NCI-H2227 (cell line): ENCODE results near the gene TRAPPC13.
"Not testable (repeated sequence)": the region's sequence is repeated elsewhere in the genome, so short reads cannot be mapped to it uniquely, and the experiment has no call there.

Experiments used
- DNase-seq: peaks from one replicate; lab custom pipeline; 2025; ENCODE audit not compliant: unreplicated experiment; lab: John Stamatoyannopoulos, UW

TRAPPC13 gene, protein sequence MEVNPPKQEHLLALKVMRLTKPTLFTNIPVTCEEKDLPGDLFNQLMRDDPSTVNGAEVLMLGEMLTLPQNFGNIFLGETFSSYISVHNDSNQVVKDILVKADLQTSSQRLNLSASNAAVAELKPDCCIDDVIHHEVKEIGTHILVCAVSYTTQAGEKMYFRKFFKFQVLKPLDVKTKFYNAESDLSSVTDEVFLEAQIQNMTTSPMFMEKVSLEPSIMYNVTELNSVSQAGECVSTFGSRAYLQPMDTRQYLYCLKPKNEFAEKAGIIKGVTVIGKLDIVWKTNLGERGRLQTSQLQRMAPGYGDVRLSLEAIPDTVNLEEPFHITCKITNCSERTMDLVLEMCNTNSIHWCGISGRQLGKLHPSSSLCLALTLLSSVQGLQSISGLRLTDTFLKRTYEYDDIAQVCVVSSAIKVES

GRCh38 chr5:65624571-65625555, at the start of gene TRAPPC13, which contains the start of gene SHLD3:
Gene TRAPPC13, plus strand, starts transcription at chr5:65625027. Its CDS starts 34 bp downstream, at chr5:65625061.
Gene SHLD3, plus strand, starts transcription at chr5:65625027. Its CDS starts 4,561 bp downstream, at chr5:65629588.
- DNase-seq, result peak; percentile 88

DNA sequence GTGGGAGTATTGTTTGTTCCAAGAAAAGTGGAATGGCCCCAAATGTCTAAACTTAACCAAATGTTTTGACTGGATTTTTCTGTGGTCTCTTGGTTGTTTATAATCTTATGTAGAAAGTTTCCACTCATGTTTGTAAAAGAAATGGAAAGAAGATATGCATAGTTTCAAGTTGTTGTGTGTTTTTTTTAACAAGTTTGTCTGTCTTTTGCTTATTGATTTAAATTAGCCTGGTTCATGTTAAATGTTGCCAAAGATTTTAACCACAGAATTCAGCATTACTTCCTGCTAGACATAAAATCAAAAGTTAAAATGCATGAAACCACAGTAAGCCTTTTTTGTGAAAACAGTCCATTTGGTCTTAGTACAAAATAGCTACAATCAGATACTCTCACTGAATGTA, 47.7 kb upstream of the TRAPPC13 start:
- DNase-seq, result no peak

DNA sequence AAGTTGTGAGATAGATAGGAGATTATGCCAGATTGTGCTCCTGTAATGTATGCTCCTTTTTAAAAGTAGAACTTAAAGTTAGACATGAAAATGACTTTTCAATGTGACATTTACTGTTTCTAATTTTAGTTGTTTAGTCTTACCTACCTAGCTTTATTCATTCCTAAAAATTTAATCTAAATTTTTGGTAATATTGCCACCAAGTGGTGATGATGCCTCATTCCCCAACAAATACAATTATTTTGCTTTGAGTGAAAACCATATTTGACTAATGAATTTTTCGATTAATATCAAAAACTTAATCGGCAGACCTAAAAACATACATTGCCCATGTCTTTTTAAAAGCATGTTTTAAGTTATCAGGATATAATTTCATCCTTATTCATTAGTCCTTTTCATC, 36.1 kb upstream of the TRAPPC13 start:
- DNase-seq, result no peak

DNA sequence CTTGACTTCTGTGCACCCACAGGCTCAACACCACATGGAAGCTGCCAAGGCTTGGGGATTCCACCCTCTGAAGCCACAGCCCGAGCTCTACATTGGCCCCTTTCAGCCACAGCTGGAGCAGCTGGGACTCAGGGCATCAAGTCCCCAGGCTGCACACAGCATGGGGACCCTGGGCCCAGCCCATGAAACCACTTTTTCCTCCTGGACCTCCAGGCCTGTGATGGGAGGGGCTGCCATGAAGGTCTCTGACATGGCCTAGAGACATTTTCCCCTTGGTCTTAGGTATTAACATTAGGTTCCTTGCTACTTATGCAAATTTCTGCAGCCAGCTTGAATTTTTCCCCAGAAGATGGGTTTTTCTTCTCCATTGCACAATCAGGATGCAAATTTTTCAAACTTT, 23.1 kb upstream of the TRAPPC13 start:
- DNase-seq, result not testable (repeated sequence)

- no peak for DNase-seq
Observed at GRCh38 chr5:65611524-65611923, 13.3 kb upstream of the TRAPPC13 start.

GRCh38 chr5:65612298-65612907, 12.4 kb upstream of the TRAPPC13 start:
- no peak for DNase-seq

GRCh38 chr5:65620021-65620420, 4.8 kb upstream of the TRAPPC13 start:
- DNase-seq, result no peak

DNA sequence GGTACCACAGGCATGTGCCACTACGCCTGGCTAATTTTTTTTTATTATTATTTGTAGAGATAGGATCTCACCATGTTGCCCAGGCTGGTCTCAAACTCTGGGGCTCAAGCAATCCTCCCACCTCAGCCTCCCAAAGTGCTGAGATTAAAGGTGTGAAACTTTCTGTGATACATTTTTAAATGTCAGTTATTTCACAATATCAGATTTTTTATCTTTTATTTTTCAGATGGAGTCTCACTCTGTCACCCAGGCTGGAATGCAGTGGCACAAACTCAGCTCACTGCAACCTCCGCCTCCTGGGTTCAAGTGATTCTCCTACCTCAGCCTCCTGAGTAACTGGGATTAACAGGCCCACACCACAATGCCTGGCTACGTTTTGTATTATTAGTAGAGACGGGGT, 2.9 kb upstream of the TRAPPC13 start:
- DNase-seq, result not testable (repeated sequence)

GRCh38 chr5:65623482-65623881, 1.3 kb upstream of the TRAPPC13 start:
- DNase-seq, result no peak

GRCh38 chr5:65624025-65624570, 729 bp upstream of the TRAPPC13 start, which contains the start of gene TRIM23:
Gene TRIM23, minus strand, starts transcription at chr5:65624333. Its CDS starts 59 bp downstream, at chr5:65624274.
- DNase-seq, result peak; percentile 92

GRCh38 chr5:65625743-65626142, 916 bp downstream of the TRAPPC13 start:
- DNase-seq, result peak; percentile 1

GRCh38 chr5:65630981-65631380, 6.2 kb downstream of the TRAPPC13 start:
- no peak for DNase-seq

GRCh38 chr5:65640240-65640639, 15.4 kb downstream of the TRAPPC13 start:
- no peak for DNase-seq

DNA sequence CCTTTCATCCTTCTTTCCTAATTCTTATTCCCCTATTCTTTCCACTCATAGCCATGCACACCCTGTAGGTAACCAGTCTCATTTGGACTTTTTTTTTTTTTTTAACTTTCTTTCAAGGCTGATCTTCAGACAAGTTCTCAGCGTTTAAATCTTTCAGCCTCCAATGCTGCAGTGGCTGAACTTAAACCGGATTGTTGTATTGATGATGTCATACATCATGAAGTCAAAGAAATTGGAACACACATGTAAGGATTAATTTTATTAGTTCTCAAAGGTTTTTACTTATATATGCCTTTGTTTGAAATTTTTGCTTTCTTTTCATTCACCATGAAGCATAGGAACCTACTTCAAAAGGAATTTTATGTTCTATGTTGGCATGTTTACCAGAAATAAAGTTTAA, 22.1 kb downstream of the TRAPPC13 start:
- DNase-seq, result no peak

DNA sequence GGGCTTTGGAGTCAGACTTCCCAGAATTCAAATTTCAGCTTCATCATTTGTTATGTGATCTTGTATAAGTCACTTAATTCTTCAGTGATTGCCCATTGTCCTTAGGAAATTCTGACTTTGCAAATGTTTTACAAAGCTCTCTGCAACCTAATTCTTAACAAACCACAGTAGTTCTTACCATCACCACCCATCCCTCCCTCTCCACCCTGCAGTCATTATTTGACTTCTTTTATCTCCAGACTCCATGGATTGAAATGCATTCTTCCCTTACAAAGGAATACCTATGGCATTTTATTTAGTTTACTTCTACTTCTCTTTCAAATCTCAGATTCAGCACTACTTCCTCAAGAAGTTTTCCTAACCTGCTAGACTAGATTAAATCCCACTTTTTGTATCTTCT, 23.1 kb downstream of the TRAPPC13 start:
- DNase-seq, result no peak

DNA sequence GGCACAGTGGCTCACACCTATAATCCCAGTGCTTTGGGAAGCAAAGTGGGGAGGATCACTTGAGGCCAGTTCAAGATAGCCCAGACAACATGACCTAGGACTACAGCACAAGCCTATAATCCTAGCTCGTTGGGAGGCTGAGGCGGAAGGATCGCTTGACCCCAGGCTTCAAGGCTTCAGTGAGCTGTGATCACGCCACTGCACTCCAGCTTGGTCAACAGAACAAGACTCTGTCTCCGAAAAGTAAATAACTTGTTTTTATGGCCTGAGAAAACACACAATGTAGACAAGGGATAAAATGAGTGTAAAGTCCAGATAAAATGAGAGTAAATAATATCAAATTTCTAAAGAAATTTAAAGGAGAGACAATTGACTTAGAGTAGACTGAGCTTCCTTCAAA, 26.3 kb downstream of the TRAPPC13 start:
- DNase-seq, result no peak

GRCh38 chr5:65654713-65655112, 29.9 kb downstream of the TRAPPC13 start:
- DNase-seq, result no peak

- DNase-seq, result no peak
Observed at GRCh38 chr5:65663804-65664521, 39.1 kb downstream of the TRAPPC13 start.

GRCh38 chr5:65668696-65669095, 43.9 kb downstream of the TRAPPC13 start:
- no peak for DNase-seq

DNA sequence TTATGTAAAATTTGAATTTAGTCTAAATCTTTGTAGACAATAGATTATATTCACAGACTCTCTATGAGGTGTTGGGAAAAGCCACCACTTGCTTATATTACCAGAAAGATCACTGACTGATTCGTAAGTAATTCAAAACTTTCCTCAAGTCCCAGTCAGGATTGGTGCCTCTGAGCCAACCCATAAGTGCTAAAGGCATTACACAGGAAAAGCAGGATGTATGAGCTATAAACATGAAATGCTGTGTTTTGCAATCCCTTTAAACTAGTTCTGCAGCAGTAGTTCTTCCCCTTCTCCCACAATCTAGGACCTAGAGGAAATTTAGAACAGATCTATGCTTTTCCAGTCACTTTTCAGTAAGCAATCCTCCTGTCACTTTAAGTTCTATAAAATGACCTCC, 48.0 kb downstream of the TRAPPC13 start:
- no peak for DNase-seq
